T47D (cell line): ENCODE data around the gene DDX10.
"Not testable (repeated sequence)": the region's sequence is repeated elsewhere in the genome, so short reads cannot be mapped to it uniquely, and the experiment has no call there.

Experiments used
- DNase-seq, 2 experiments: peaks; one replicate each; pipeline versions ENCODE4 v3.0.0 to v3.0.0-alpha.2; 2011 to 2012; ENCODE audit warnings: low read depth in 1 of 2, low spot score in 1 of 2
- JUND ChIP-seq: IDR thresholded peaks from 2 replicates; pipeline ENCODE4 v1.6.1; 2012; ENCODE audit warnings: low read depth
- in situ Hi-C: cut with HindIII; loops from 2 replicates; pipeline ENCODE4 v1.10.0; 2016; ENCODE audit warnings: low sequenced_read_pairs, low pct_unique_long_range_greater_than_20kb

The DDX10 gene

GRCh38 chr11:108805030-108805429 lies 140.2 kb downstream of the DDX10 start:
- in situ Hi-C loops = no loop called here
- no peak for DNase-seq
- no peak for TF ChIP-seq JUND

GRCh38 chr11:108807262-108807661 lies 142.4 kb downstream of the DDX10 start:
- DNase-seq = no peak
- in situ Hi-C loops = no loop called here
- no peak for TF ChIP-seq JUND

DNA sequence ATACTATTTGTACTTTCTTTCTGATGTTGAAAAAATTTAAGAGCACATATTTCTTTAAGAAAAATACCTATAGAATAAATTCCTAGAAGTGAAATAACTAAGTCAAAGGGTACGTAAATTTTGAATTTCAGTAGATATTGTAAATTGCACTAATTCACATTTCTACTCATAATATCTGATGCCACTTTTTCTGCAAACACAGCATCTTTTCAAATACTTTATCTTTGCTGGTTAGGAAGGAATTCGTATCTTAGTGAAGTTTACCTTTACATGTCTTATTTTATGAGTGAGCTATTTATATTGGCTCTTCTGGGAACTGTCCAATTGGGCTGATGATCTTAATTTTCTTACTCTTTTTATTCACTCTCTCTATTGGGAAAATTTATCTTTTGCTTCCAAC lies 148.2 kb downstream of the DDX10 start:
- TF ChIP-seq JUND = no peak
- in situ Hi-C loops = no loop called here
- no peak for DNase-seq

GRCh38 chr11:108817976-108818375 lies 153.1 kb downstream of the DDX10 start:
- no peak for DNase-seq
- in situ Hi-C loops = no loop called here
- TF ChIP-seq JUND = no peak

DNA sequence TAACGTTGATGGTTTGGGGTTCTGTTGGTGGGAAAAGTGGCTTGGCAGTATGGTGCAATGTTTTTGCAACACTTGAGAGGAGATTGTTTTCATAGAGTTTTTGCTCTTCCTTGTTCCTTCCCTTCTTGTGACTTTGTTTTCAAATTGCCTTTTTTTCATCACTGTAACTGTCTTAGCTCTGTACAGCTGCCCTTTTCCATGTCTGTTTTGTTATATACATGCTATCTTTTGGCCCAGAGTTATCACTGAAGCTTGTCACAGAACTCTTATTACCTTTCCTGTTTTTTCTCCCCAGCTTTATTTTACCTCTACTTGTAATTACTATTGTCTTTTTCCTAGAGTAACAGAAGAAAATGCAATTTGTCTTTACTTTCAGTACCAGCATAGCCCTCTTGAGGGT lies 154.1 kb downstream of the DDX10 start:
- DNase-seq = no peak
- TF ChIP-seq JUND = no peak
- in situ Hi-C loops = no loop called here

DNA sequence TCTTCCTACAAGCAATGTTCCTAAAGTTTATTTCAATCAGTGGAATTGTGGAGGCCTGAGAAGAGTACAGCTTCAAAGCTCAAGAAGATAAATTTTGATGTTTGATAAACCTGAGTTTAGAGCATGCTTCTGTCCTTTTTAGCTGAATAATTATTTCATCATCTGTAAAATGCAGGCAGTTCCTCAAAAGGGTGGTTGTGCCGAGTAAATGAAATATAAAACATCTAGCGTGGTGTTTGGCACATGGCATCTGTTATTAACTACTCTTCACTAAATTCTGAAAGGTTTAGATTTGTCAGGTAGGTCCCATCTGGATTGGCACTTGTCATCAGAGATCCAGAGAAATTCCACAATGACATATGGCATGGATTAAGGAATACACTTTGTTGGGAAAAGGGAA lies 155.1 kb downstream of the DDX10 start:
- DNase-seq = no peak
- in situ Hi-C loops = no loop called here
- no peak for TF ChIP-seq JUND

DNA sequence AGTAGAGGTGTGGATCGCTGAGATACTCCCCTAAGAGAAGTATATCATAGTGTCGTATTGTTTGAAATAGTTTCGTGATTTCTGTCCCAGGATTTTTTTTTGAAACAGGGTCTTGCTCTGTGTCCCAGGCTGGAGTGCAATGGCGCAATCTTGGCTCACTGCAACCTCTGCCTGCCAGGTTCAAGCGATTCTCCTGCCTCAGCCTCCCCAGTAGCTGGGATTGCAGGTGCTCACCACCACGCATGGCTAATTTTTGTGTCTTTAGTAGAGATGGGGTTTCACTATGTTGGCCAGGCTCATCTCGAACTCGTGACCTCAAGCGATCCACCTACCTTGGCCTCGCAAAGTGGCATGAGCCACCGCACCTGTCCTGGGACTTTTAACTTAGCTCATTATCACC lies 159.1 kb downstream of the DDX10 start:
- in situ Hi-C loops, DNase-seq: not testable (repeated sequence)

DNA sequence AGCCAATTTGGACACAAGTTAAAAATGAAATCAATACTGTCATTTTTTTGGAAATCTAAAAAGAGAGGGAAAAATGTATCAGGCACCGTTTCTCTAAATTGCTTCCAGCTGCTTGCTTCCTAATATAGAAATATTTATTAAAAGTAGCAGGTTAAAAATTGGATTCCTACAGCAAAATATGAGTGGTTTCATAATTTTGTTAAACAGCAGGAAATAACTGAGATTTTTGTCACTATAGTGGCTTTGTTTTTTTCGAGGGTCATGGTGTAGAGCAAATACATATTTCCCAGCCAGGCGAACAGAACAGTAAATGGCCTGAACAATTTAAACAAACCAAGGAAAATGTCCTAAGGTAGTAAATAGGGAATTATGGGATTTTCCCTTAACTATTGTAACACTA lies 159.7 kb downstream of the DDX10 start:
- in situ Hi-C loops = no loop called here
- no peak for DNase-seq
- TF ChIP-seq JUND = no peak

DNA sequence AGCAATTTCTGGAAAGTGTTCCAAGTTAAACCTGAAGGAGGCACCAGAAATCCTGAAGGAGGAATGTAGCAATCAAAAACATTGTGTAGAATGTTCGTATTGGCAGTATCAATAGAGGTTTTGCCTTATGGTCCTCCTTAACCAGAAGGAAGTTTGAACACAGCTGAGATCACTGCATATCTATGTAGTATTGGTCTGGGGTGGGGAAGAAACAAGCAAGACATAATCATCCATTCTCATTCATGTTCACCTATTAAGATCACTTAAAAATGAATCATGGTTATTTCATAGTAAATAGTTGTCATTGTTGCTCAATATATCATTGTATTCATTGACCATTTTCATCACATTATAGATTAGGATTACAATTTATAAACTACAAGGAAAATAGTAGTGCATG lies 160.5 kb downstream of the DDX10 start:
- TF ChIP-seq JUND = no peak
- in situ Hi-C loops = no loop called here
- DNase-seq = no peak

DNA sequence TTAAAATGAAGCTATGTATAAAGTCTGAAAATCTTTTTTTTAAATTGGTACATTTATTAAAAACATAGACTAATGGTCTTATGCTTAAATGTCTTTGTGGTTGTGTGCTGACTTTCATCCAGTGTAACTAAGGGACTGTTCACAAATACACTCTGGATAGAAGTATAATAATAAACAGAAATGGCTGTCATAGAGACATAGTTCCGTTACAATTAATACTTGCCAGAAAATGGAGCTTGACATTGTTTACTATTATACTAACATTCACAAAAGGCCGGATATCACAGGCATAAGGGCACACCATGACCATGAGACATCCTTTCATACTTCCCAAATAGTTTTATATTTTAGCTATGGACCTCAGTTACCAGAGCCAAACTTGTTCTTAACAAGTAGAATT lies 161.3 kb downstream of the DDX10 start:
- no peak for TF ChIP-seq JUND
- DNase-seq = no peak

GRCh38 chr11:108835624-108836023 lies 170.8 kb downstream of the DDX10 start:
- no peak for DNase-seq
- TF ChIP-seq JUND = no peak
- in situ Hi-C loops = no loop called here

More for the DNA sequence above, 161.3 kb downstream of the DDX10 start:
- in situ Hi-C loops = no loop called here

GRCh38 chr11:108836541-108836940 lies 171.7 kb downstream of the DDX10 start:
- no peak for DNase-seq
- no peak for TF ChIP-seq JUND
- in situ Hi-C loops = no loop called here

DNA sequence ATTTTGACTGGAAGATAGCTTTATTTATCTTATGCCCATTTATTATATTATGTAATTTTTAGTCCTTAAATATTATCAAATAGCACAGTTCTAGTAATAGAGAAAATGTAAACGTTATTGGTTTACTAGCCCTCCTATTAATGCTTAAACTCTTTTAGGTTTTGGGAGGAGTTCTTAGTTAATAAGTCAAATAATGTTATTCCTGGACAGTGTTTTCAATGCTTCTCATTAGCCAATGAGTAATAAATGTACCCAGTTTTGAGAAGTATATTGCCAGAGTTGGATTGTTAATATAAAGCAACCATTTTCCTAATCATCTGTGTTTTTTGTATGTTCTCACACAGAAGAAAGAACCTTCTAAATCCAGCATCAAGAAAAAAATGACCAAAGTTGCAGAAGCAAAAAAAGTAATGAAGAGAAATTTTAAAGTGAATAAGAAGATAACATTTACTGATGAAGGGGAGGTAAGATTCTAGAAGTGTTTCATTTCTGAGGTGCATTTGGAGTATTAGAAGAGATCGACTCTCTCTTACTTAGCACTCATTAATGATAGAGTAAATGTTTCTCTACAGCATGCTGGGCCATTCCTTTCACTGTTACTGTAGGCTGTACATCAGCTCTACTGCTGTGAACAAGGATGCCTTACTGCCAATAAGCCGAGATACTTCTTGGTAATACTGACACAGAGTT lies 173.4 kb downstream of the DDX10 start:
- in situ Hi-C loops = no loop called here
- TF ChIP-seq JUND = no peak
- no peak for DNase-seq

DNA sequence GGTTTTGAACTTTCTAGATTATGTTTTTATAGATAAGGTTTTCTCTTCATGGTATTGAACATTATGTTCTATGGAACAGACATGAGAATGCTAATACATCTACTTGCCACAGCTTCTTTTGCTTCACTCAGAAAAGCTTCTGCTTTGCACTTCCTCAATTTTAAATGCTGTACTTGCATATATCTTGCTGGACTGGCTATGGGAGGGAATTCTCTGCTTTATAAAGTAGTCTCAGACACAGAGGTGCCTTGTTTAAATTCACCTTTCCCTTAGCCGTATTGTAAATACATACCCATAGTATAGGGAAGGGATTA lies 173.9 kb downstream of the DDX10 start:
- DNase-seq = no peak
- TF ChIP-seq JUND = no peak
- in situ Hi-C loops = no loop called here
